ENCODE measurements around the gene SAE1. TPM values are rescaled to one million over a fixed set of nuclear protein-coding genes. Genes with fewer than 3 reads are reported as not detected.
A peak's percentile ranks its signal among the peaks of the same experiment; 100 is the strongest.
"Not testable (repeated sequence)": the region's sequence is repeated elsewhere in the genome, so short reads cannot be mapped to it uniquely, and the experiment has no call there.

The SAE1 gene
- total RNA-seq, 1 donor from 2014 or later: 71.0 TPM

DNA sequence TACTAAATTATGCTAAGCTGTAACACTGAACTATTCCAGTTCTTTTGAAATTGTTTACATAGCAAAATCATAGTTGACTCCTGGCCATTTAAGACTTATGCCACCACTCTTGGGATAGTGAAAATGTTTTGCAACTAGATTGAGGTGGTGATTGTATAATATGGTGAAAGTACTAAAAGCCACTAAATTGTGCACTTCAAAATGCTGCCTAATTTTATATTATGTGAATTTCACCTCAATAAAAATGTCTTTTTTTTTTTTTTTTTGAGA, 5.0 kb upstream of the SAE1 start:
- Histone ChIP-seq H3K9me3 (ENCODE audit: control insufficient read depth in 3 of 3, low read length in 3 of 3) (no peaks in the 10 kb centered on the region), H3K9ac (ENCODE audit: low read depth in 1 of 3, low read length in 3 of 3) (no peak overlapping the region), H3K27ac (ENCODE audit: low read depth, low read length) (no peak overlapping the region), H3K4me3 (ENCODE audit: low read length in 3 of 3) (no peak overlapping the region), H3K36me3 (ENCODE audit: control insufficient read depth in 3 of 3, insufficient read depth in 3 of 3, low read length in 3 of 3) (no peaks in the 10 kb centered on the region), H3K4me1 (ENCODE audit: control insufficient read depth in 3 of 3, insufficient read depth in 3 of 3, low read length in 3 of 3) (peaks cover 0 to 4% (median 3%) of the 10 kb centered on the region in 3 donors), H3K27me3 (ENCODE audit: control insufficient read depth in 3 of 3, insufficient read depth in 3 of 3, low read length in 3 of 3) (no peaks in the 10 kb centered on the region)

DNA sequence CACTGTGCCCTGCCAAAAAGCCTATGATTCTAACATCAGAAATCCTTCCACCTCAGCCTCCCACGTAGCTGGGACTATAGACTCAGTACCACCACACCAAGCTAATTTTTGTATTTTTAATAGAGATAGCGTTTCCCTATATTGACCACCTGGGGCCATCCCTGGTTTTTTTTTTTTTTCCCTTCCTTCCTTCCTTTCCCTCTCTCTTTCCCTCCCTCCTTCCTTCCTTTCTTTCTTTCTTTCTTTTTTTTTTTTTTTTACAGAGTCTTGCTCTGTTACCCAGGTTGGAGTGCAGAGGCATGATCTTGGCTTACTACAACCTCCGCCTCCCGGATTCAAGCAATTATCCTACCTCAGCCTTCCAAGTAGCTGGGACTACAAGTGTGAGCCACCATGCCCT, 1.1 kb upstream of the SAE1 start:
- no peaks in the 10 kb centered on the region for H3K9me3 ChIP-seq (ENCODE audit: control insufficient read depth in 3 of 3, low read length in 3 of 3)
- no peak overlapping the region for H3K4me3 ChIP-seq (ENCODE audit: low read length in 3 of 3)
- no peak overlapping the region for H3K9ac ChIP-seq (ENCODE audit: low read depth in 1 of 3, low read length in 3 of 3)
- no peak overlapping the region for H3K27ac ChIP-seq (ENCODE audit: low read depth, low read length)
- H3K4me1 ChIP-seq (ENCODE audit: control insufficient read depth in 3 of 3, insufficient read depth in 3 of 3, low read length in 3 of 3): peaks cover 9 to 12% (median 12%) of the 10 kb centered on the region in 3 donors
- H3K27me3 ChIP-seq (ENCODE audit: control insufficient read depth in 3 of 3, insufficient read depth in 3 of 3, low read length in 3 of 3): no peaks in the 10 kb centered on the region
- H3K36me3 ChIP-seq (ENCODE audit: control insufficient read depth in 3 of 3, insufficient read depth in 3 of 3, low read length in 3 of 3): peaks cover 0 to 5% (median 0%) of the 10 kb centered on the region in 3 donors

DNA sequence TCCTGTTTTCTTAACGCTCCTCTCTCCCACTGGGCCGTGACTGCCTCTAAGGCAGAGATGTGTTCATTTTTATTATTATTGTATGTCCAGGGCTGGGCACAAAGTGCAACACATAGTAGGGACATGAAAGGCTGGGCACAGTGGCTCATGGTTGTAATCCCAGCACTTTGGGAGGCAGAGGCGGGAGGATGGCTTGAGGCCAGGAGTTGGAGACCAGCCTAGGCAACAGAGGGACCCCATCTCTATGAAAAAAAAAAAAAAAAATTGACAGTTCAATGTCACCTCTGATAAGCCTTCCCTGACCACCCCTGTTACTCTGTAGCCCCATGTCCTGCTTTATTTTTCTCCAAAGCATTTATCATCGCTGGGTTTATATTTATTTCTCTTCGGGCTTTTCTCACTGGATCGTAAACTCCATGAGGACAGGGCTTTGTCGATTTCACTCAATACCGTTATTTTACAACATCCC, 481 bp upstream of the SAE1 start:
- Histone ChIP-seq H3K27ac (ENCODE audit: low read depth, low read length) (no peak overlapping the region), H3K9ac (ENCODE audit: low read depth in 1 of 3, low read length in 3 of 3) (no peak overlapping the region)

GRCh38 chr19:47132194-47132852, 1.7 kb downstream of the SAE1 start:
- Histone ChIP-seq H3K9ac (ENCODE audit: low read depth in 1 of 3, low read length in 3 of 3) (no peak overlapping the region), H3K36me3 (ENCODE audit: control insufficient read depth in 3 of 3, insufficient read depth in 3 of 3, low read length in 3 of 3) (peaks cover 0 to 5% (median 0%) of the 10 kb centered on the region in 3 donors), H3K4me1 (ENCODE audit: control insufficient read depth in 3 of 3, insufficient read depth in 3 of 3, low read length in 3 of 3) (peaks cover 6 to 12% (median 12%) of the 10 kb centered on the region in 3 donors), H3K4me3 (ENCODE audit: low read length in 3 of 3) (no peak overlapping the region), H3K27me3 (ENCODE audit: control insufficient read depth in 3 of 3, insufficient read depth in 3 of 3, low read length in 3 of 3) (no peaks in the 10 kb centered on the region), H3K27ac (ENCODE audit: low read depth, low read length) (no peak overlapping the region), H3K9me3 (ENCODE audit: control insufficient read depth in 3 of 3, low read length in 3 of 3) (no peaks in the 10 kb centered on the region)

More for the DNA sequence above, 481 bp upstream of the SAE1 start:
- H3K4me3 ChIP-seq (ENCODE audit: low read length in 3 of 3): peak overlapping the region; percentile 84 to 91 (median 88)
- no peaks in the 10 kb centered on the region for H3K9me3 ChIP-seq (ENCODE audit: control insufficient read depth in 3 of 3, low read length in 3 of 3)
- peaks cover 6 to 12% (median 12%) of the 10 kb centered on the region in 3 donors for H3K4me1 ChIP-seq (ENCODE audit: control insufficient read depth in 3 of 3, insufficient read depth in 3 of 3, low read length in 3 of 3)
- H3K36me3 ChIP-seq (ENCODE audit: control insufficient read depth in 3 of 3, insufficient read depth in 3 of 3, low read length in 3 of 3): peaks cover 0 to 5% (median 0%) of the 10 kb centered on the region in 3 donors
- no peaks in the 10 kb centered on the region for H3K27me3 ChIP-seq (ENCODE audit: control insufficient read depth in 3 of 3, insufficient read depth in 3 of 3, low read length in 3 of 3)

- no peak overlapping the region for H3K9ac ChIP-seq (ENCODE audit: low read depth in 1 of 3, low read length in 3 of 3)
- no peaks in the 10 kb centered on the region for H3K27me3 ChIP-seq (ENCODE audit: control insufficient read depth in 3 of 3, insufficient read depth in 3 of 3, low read length in 3 of 3)
- no peak overlapping the region for H3K27ac ChIP-seq (ENCODE audit: low read depth, low read length)
- no peaks in the 10 kb centered on the region for H3K9me3 ChIP-seq (ENCODE audit: control insufficient read depth in 3 of 3, low read length in 3 of 3)
- no peak overlapping the region for H3K4me3 ChIP-seq (ENCODE audit: low read length in 3 of 3)
- H3K4me1 ChIP-seq (ENCODE audit: control insufficient read depth in 3 of 3, insufficient read depth in 3 of 3, low read length in 3 of 3): peaks cover 6 to 12% (median 12%) of the 10 kb centered on the region in 3 donors
- peaks cover 0 to 5% (median 0%) of the 10 kb centered on the region in 3 donors for H3K36me3 ChIP-seq (ENCODE audit: control insufficient read depth in 3 of 3, insufficient read depth in 3 of 3, low read length in 3 of 3)
Observed at GRCh38 chr19:47133021-47133471, 2.4 kb downstream of the SAE1 start.

DNA sequence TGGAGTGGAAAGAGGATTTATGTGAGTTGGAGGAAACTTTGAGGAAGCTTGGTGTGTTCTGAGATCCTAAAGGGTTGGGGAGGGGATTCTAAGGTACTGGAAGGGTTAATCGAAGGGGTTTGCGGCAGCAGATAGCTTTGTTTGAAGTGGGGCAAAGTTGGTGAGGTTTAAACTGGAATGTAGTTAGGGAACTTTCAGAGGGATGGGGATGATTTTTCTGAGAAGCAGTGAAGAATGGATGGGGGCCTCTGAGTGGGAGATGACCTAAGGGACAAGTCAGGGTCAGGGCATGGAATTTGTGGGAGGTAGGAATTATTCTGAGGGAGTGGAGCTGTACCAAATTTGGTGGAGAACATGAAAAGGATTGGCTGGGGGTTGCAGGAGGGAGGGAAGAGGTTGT, 3.9 kb downstream of the SAE1 start:
- H3K27ac ChIP-seq (ENCODE audit: low read depth, low read length): no peak overlapping the region
- peaks cover 6 to 12% (median 12%) of the 10 kb centered on the region in 3 donors for H3K4me1 ChIP-seq (ENCODE audit: control insufficient read depth in 3 of 3, insufficient read depth in 3 of 3, low read length in 3 of 3)
- H3K4me3 ChIP-seq (ENCODE audit: low read length in 3 of 3): no peak overlapping the region
- H3K9me3 ChIP-seq (ENCODE audit: control insufficient read depth in 3 of 3, low read length in 3 of 3): no peaks in the 10 kb centered on the region
- peak overlapping the region in 1 of 3 donors; percentile 7 for H3K9ac ChIP-seq (ENCODE audit: low read depth in 1 of 3, low read length in 3 of 3)
- peaks cover 0 to 5% (median 0%) of the 10 kb centered on the region in 3 donors for H3K36me3 ChIP-seq (ENCODE audit: control insufficient read depth in 3 of 3, insufficient read depth in 3 of 3, low read length in 3 of 3)
- H3K27me3 ChIP-seq (ENCODE audit: control insufficient read depth in 3 of 3, insufficient read depth in 3 of 3, low read length in 3 of 3): no peaks in the 10 kb centered on the region

- Histone ChIP-seq H3K27ac (ENCODE audit: low read depth, low read length) (no peak overlapping the region), H3K27me3 (ENCODE audit: control insufficient read depth in 3 of 3, insufficient read depth in 3 of 3, low read length in 3 of 3) (no peaks in the 10 kb centered on the region), H3K9ac (ENCODE audit: low read depth in 1 of 3, low read length in 3 of 3) (no peak overlapping the region)
Observed at GRCh38 chr19:47135156-47135555, 4.5 kb downstream of the SAE1 start.

GRCh38 chr19:47141252-47141651, 10.6 kb downstream of the SAE1 start:
- H3K9ac ChIP-seq (ENCODE audit: low read depth in 1 of 3, low read length in 3 of 3): peak overlapping the region in 2 of 3 donors; percentile 8 to 20
- not testable (repeated sequence) for H3K4me1 ChIP-seq (ENCODE audit: control insufficient read depth in 3 of 3, insufficient read depth in 3 of 3, low read length in 3 of 3); H3K4me3 ChIP-seq (ENCODE audit: low read length in 3 of 3); H3K27me3 ChIP-seq (ENCODE audit: control insufficient read depth in 3 of 3, insufficient read depth in 3 of 3, low read length in 3 of 3); H3K27ac ChIP-seq (ENCODE audit: low read depth, low read length); H3K9me3 ChIP-seq (ENCODE audit: control insufficient read depth in 3 of 3, low read length in 3 of 3)
- H3K36me3 ChIP-seq (ENCODE audit: control insufficient read depth in 3 of 3, insufficient read depth in 3 of 3, low read length in 3 of 3): peaks cover 6 to 20% (median 13%) of the 10 kb centered on the region in 3 donors

More at GRCh38 chr19:47135156-47135555, 4.5 kb downstream of the SAE1 start:
- Histone ChIP-seq H3K36me3 (ENCODE audit: control insufficient read depth in 3 of 3, insufficient read depth in 3 of 3, low read length in 3 of 3) (peaks cover 0 to 5% (median 0%) of the 10 kb centered on the region in 3 donors), H3K9me3 (ENCODE audit: control insufficient read depth in 3 of 3, low read length in 3 of 3) (no peaks in the 10 kb centered on the region), H3K4me1 (ENCODE audit: control insufficient read depth in 3 of 3, insufficient read depth in 3 of 3, low read length in 3 of 3) (peaks cover 6 to 12% (median 12%) of the 10 kb centered on the region in 3 donors), H3K4me3 (ENCODE audit: low read length in 3 of 3) (no peak overlapping the region)

GRCh38 chr19:47141695-47142094, 11.1 kb downstream of the SAE1 start:
- H3K9ac ChIP-seq (ENCODE audit: low read depth in 1 of 3, low read length in 3 of 3): no peak overlapping the region
- H3K4me3 ChIP-seq (ENCODE audit: low read length in 3 of 3): no peak overlapping the region
- no peaks in the 10 kb centered on the region for H3K9me3 ChIP-seq (ENCODE audit: control insufficient read depth in 3 of 3, low read length in 3 of 3)
- peaks cover 6 to 10% (median 9%) of the 10 kb centered on the region in 3 donors for H3K4me1 ChIP-seq (ENCODE audit: control insufficient read depth in 3 of 3, insufficient read depth in 3 of 3, low read length in 3 of 3)
- no peaks in the 10 kb centered on the region for H3K27me3 ChIP-seq (ENCODE audit: control insufficient read depth in 3 of 3, insufficient read depth in 3 of 3, low read length in 3 of 3)
- no peak overlapping the region for H3K27ac ChIP-seq (ENCODE audit: low read depth, low read length)
- H3K36me3 ChIP-seq (ENCODE audit: control insufficient read depth in 3 of 3, insufficient read depth in 3 of 3, low read length in 3 of 3): peaks cover 6 to 24% (median 18%) of the 10 kb centered on the region in 3 donors

DNA sequence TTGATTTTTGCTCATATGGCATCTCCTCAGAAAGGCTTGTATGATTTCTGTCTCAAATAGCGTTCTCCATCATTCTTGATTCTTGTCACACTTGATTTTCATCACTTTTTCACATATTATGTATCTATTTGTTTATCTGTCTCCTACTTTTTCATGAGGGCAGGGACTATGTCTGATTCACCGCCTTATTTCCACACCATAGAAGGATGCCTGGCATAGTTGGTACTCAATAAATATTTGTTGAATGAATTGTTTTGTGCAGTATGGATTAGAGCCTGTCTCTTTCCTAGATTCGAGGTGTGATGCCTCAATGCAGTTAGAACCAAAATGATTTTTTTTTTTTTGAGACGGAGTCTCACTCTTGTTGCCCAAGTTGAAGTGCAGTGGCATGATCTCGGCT, 12.1 kb downstream of the SAE1 start:
- Histone ChIP-seq H3K27ac (ENCODE audit: low read depth, low read length) (no peak overlapping the region), H3K9ac (ENCODE audit: low read depth in 1 of 3, low read length in 3 of 3) (no peak overlapping the region), H3K4me1 (ENCODE audit: control insufficient read depth in 3 of 3, insufficient read depth in 3 of 3, low read length in 3 of 3) (peaks cover 6 to 10% (median 9%) of the 10 kb centered on the region in 3 donors), H3K36me3 (ENCODE audit: control insufficient read depth in 3 of 3, insufficient read depth in 3 of 3, low read length in 3 of 3) (peaks cover 6 to 29% (median 20%) of the 10 kb centered on the region in 3 donors), H3K9me3 (ENCODE audit: control insufficient read depth in 3 of 3, low read length in 3 of 3) (no peaks in the 10 kb centered on the region), H3K27me3 (ENCODE audit: control insufficient read depth in 3 of 3, insufficient read depth in 3 of 3, low read length in 3 of 3) (no peaks in the 10 kb centered on the region), H3K4me3 (ENCODE audit: low read length in 3 of 3) (no peak overlapping the region)

Measured in skeletal muscle tissue (tissue), 4 donors.